Trophoblast cell (in vitro differentiated cells and primary cell): ENCODE data around the gene SFSWAP.
A peak's percentile ranks its signal among the peaks of the same experiment; 100 is the strongest.

Source experiments
- DNase-seq, 2 donors: peaks; one replicate each; pipeline ENCODE4 v3.0.0-alpha.2; 2016
- H2AFZ ChIP-seq: 2 replicates; pipeline ENCODE4 v1.6.1; 2013; ENCODE audit warnings: low read length, moderate library complexity, mild to moderate bottlenecking; ENCODE audit not compliant: insufficient read depth, poor library complexity
- H2AK5ac ChIP-seq: 2 replicates; pipeline ENCODE4 v1.6.1; 2013; ENCODE audit warnings: mild to moderate bottlenecking, low read length
- H2BK120ac ChIP-seq: 2 replicates; pipeline ENCODE4 v1.6.1; 2013; ENCODE audit warnings: low read length, mild to moderate bottlenecking, moderate library complexity; ENCODE audit not compliant: insufficient read depth, poor library complexity
- H2BK12ac ChIP-seq: 2 replicates; pipeline ENCODE4 v1.6.1; 2013; ENCODE audit warnings: mild to moderate bottlenecking, low read length, moderate library complexity
- H2BK5ac ChIP-seq: 2 replicates; pipeline ENCODE4 v1.6.1; 2013; ENCODE audit warnings: low read length, low read depth, moderate library complexity, mild to moderate bottlenecking; ENCODE audit not compliant: poor library complexity
- H3K14ac ChIP-seq: 2 replicates; pipeline ENCODE4 v1.6.1; 2013; ENCODE audit warnings: mild to moderate bottlenecking, low read length
- H3K18ac ChIP-seq: 2 replicates; pipeline ENCODE4 v1.6.1; 2013; ENCODE audit warnings: mild to moderate bottlenecking, low read length
- H3K23ac ChIP-seq: 2 replicates; pipeline ENCODE4 v1.6.1; 2013; ENCODE audit warnings: low read length
- H3K27ac ChIP-seq: 2 replicates; pipeline ENCODE4 v1.5.1; 2013; ENCODE audit warnings: low read depth, mild to moderate bottlenecking, inconsistent platforms, low read length, moderate library complexity
- H3K27me3 ChIP-seq: 2 replicates; pipeline ENCODE4 v1.6.1; 2013; ENCODE audit warnings: inconsistent platforms, mild to moderate bottlenecking, low read length, moderate library complexity; ENCODE audit not compliant: insufficient read depth
- H3K36me3 ChIP-seq, 2 experiments: 1 replicate in 1 of 2; 2 replicates in 1 of 2; pipeline ENCODE4 v1.6.1; 2013; ENCODE audit warnings: low read length in 2 of 2, mild to moderate bottlenecking in 2 of 2, moderate library complexity in 1 of 2; ENCODE audit not compliant: insufficient read depth in 2 of 2, control insufficient read depth in 1 of 2
- H3K4ac ChIP-seq: 2 replicates; pipeline ENCODE4 v1.6.1; 2013; ENCODE audit warnings: low read depth, mild to moderate bottlenecking, low read length, moderate library complexity
- H3K4me1 ChIP-seq, 2 experiments: 1 replicate in 1 of 2; 2 replicates in 1 of 2; pipeline ENCODE4 v1.6.1; 2013; ENCODE audit warnings: low read length in 2 of 2, mild to moderate bottlenecking in 2 of 2, moderate library complexity in 1 of 2; ENCODE audit not compliant: insufficient read depth in 2 of 2, control insufficient read depth in 1 of 2
- H3K4me2 ChIP-seq: 2 replicates; pipeline ENCODE4 v1.6.1; 2013; ENCODE audit warnings: inconsistent platforms, mild to moderate bottlenecking, low read length, moderate library complexity
- H3K4me3 ChIP-seq: 2 replicates; pipeline ENCODE4 v1.5.1; 2013; ENCODE audit warnings: mild to moderate bottlenecking, low read depth, low read length, inconsistent platforms
- H3K79me1 ChIP-seq: one replicate; pipeline ENCODE4 v1.6.1; 2013; ENCODE audit warnings: low read length
- H3K79me2 ChIP-seq: 2 replicates; pipeline ENCODE4 v1.6.1; 2013; ENCODE audit warnings: low read length, mild to moderate bottlenecking; ENCODE audit not compliant: control insufficient read depth, insufficient read depth, poor library complexity
- H3K9ac ChIP-seq: 2 replicates; pipeline ENCODE4 v1.6.1; 2013; ENCODE audit warnings: mild to moderate bottlenecking, low read length
- H3K9me3 ChIP-seq: 2 replicates; pipeline ENCODE4 v1.6.1; 2013; ENCODE audit warnings: low read depth, mild to moderate bottlenecking, control low read depth, inconsistent platforms, low read length; ENCODE audit not compliant: insufficient read depth
- H4K12ac ChIP-seq: 2 replicates; pipeline ENCODE4 v1.6.1; 2013; ENCODE audit warnings: low read depth, mild to moderate bottlenecking, low read length, moderate library complexity
- H4K8ac ChIP-seq: 2 replicates; pipeline ENCODE4 v1.6.1; 2013; ENCODE audit warnings: low read depth, mild to moderate bottlenecking, low read length, moderate library complexity
- H4K91ac ChIP-seq: one replicate; pipeline ENCODE4 v1.6.1; 2013; ENCODE audit warnings: low read depth, mild to moderate bottlenecking, low read length, moderate library complexity
- WGBS: extraction: QIAGEN DNeasy Blood & Tissue Kit; methylation state at CpG from one replicate; pipeline ENCODE4 v1.1.7; 2013; ENCODE audit warnings: missing lambda C conversion rate; ENCODE audit not compliant: insufficient read length, insufficient coverage; ENCODE audit errors: extremely low coverage; 5-methylcytosine and 5-hydroxymethylcytosine counted together

SFSWAP gene

DNA sequence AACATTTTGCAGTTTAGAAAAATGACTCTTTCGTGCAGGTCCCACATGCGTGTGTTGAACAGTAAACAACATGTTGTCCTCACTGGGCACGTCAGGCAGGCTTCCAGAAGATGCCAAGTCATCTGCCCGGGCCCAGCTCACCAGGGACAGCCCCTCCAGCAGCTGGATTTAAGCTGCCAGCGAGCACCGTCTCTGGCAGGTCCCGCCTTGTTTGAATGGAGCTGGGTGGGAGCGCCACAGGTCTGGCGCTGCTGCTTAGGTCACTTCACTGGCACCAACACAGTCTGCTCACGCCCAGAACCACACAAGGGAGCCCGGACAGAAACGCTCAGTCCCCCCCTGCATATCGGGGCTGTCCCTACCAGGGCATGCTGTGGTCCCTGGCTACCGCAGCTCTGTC, 84.2 kb downstream of the SFSWAP start:
- no peak overlapping the region for H3K18ac ChIP-seq
- peaks cover 5% of the 10 kb centered on the region for H3K9me3 ChIP-seq
- H3K14ac ChIP-seq = no peak overlapping the region
- no peak overlapping the region for H3K27ac ChIP-seq
- H4K12ac ChIP-seq = no peak overlapping the region
- H3K9ac ChIP-seq = no peak overlapping the region
- no peaks in the 10 kb centered on the region for H3K27me3 ChIP-seq
- no peaks in the 10 kb centered on the region for H3K79me2 ChIP-seq
- no peak overlapping the region for H4K8ac ChIP-seq
- H3K4ac ChIP-seq = no peak overlapping the region
- H3K4me2 ChIP-seq = no peak overlapping the region
- H3K4me3 ChIP-seq = no peak overlapping the region
- no peak overlapping the region for H2BK120ac ChIP-seq
- WGBS = no CpG with 5 or more reads among the region's 14 CpGs
- H3K4me1 ChIP-seq = peaks cover 11 to 14% of the 10 kb centered on the region in 2 experiments
- no peak overlapping the region for H2BK5ac ChIP-seq
- H3K23ac ChIP-seq = no peak overlapping the region
- peaks cover 4% of the 10 kb centered on the region for H3K79me1 ChIP-seq
- H2AFZ ChIP-seq = no peak overlapping the region
- H2AK5ac ChIP-seq = no peak overlapping the region
- H3K36me3 ChIP-seq = peaks cover 32 to 37% of the 10 kb centered on the region in 2 experiments
- no peak overlapping the region for H4K91ac ChIP-seq
- DNase-seq = no peak
- no peak overlapping the region for H2BK12ac ChIP-seq

DNA sequence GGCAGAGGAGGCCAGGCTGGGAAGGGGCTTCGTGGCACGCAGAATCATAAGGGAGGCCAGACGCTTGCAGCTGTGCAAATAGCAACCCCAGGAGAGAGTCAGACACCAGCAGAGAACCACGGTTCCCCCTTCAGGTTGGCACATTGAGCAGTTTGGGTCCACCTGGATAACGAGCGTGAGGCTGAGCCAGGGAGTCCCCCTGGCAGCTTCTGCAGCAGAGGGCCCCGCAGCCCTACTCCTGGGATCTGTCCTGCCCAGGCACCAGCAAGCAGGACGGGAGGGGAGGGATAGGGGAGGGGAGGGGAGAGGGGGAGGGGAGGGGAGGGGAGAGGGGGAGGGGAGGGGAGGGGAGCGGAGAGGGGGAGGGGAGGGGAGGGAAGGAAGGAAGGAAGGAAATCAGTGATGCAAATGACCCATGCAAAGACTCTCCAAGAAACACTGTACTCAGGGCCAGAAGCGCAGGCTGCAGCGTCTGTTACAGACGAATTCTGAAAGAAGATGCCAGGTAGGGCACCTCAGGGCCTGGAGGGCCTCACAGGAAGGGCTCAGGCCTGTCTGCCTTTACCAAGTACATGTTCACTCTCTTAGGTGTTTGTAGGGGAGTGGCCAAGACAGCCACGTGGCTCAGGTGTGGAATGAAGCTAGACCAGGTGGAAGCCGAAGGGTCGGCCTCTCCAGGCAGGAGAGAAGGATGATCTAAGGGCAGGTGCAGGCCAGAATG, 85.0 kb downstream of the SFSWAP start:
- Histone ChIP-seq H3K9me3 (peaks cover 7% of the 10 kb centered on the region), H3K4me1 (peaks cover 11 to 14% of the 10 kb centered on the region in 2 experiments), H4K12ac (no peak overlapping the region), H3K4me2 (peak overlapping the region; percentile 18), H2AK5ac (no peak overlapping the region), H3K23ac (no peak overlapping the region), H3K9ac (no peak overlapping the region), H3K4ac (no peak overlapping the region), H4K8ac (no peak overlapping the region), H3K36me3 (peaks cover 36 to 41% of the 10 kb centered on the region in 2 experiments), H2BK5ac (no peak overlapping the region), H3K18ac (no peak overlapping the region), H2BK120ac (no peak overlapping the region), H3K79me1 (peaks cover 4% of the 10 kb centered on the region), H3K4me3 (no peak overlapping the region), H2AFZ (no peak overlapping the region), H3K79me2 (no peaks in the 10 kb centered on the region), H3K14ac (no peak overlapping the region), H4K91ac (no peak overlapping the region), H2BK12ac (no peak overlapping the region), H3K27ac (peak overlapping the region; percentile 18), H3K27me3 (no peaks in the 10 kb centered on the region)
- WGBS = no CpG with 5 or more reads among the region's 15 CpGs
- peak; percentile 96 for DNase-seq

DNA sequence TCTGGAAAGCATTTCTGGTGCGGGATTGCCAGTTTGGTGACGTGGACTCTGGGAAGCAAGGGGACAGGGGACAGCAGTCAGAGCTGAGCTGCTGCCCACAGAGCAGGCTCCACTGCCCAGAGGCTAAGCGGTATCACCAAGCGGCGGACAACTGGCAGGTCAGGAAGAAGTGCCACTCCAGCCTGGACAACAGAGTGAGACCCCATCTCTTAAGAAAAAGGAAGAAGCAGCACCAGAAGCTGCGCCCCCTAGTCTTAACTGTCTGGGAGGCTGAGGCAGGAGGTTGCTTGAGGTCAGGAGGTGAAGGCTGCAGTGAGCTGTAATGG, 85.5 kb downstream of the SFSWAP start:
- H3K36me3 ChIP-seq = peaks cover 36 to 41% of the 10 kb centered on the region in 2 experiments
- no peak overlapping the region for H3K9ac ChIP-seq
- WGBS = no CpG with 5 or more reads among the region's 6 CpGs
- H3K27ac ChIP-seq = peak overlapping the region; percentile 18
- H3K18ac ChIP-seq = peak overlapping the region; percentile 25
- no peak overlapping the region for H2AK5ac ChIP-seq
- peak overlapping the region; percentile 26 for H4K8ac ChIP-seq
- no peaks in the 10 kb centered on the region for H3K27me3 ChIP-seq
- peaks cover 7% of the 10 kb centered on the region for H3K9me3 ChIP-seq
- peak overlapping the region; percentile 69 for H4K91ac ChIP-seq
- no peak overlapping the region for H2BK12ac ChIP-seq
- no peaks in the 10 kb centered on the region for H3K79me2 ChIP-seq
- H3K4ac ChIP-seq = no peak overlapping the region
- peaks cover 4% of the 10 kb centered on the region for H3K79me1 ChIP-seq
- no peak overlapping the region for H2AFZ ChIP-seq
- H4K12ac ChIP-seq = peak overlapping the region; percentile 37
- DNase-seq = no peak
- no peak overlapping the region for H3K4me2 ChIP-seq
- peaks cover 11 to 14% of the 10 kb centered on the region in 2 experiments for H3K4me1 ChIP-seq
- peak overlapping the region; percentile 16 for H2BK5ac ChIP-seq
- no peak overlapping the region for H3K4me3 ChIP-seq
- no peak overlapping the region for H2BK120ac ChIP-seq
- no peak overlapping the region for H3K14ac ChIP-seq
- H3K23ac ChIP-seq = no peak overlapping the region

DNA sequence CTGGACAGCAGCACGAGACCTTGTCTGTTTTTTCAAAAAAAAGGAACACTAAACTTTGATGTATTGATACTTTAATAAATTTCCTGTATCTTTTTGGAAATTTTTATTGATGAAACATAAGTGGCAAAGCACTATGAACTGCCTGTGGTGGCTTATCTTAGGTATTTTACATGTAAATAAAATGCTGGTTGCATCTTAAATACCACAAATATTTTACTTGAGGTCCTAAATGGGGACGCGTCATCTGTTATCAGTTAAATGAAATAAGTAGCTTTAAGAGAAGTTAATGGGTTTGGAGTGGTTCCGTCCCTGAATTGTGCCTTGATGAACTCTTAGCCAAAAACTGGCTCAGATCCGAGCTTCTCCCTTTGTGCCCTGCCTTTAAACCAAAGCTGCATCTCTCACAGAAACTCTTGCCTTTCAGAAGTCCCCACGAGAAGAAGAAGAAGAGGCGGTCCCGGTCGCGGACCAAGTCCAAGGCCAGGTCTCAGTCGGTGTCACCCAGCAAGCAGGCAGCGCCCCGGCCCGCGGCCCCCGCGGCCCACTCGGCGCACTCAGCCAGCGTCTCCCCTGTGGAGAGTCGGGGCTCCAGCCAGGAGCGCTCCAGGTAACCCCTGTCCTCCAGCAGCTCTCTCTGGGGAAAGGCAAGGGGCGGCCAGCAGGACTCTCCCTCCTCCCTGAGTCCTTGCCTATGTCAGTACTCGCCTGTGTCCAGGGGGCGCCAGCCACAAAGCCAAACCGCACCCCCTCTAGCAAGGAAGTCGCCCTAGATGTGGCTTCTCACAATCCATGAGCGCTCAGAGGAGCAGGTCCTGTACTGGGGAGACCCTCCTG, 86.1 kb downstream of the SFSWAP start:
- WGBS = no CpG with 5 or more reads among the region's 28 CpGs

More for the DNA sequence above, 86.1 kb downstream of the SFSWAP start:
- peak in 1 of 2 donors; percentile 51 for DNase-seq
- Histone ChIP-seq H3K23ac (no peak overlapping the region), H2AK5ac (no peak overlapping the region), H2BK12ac (no peak overlapping the region), H3K9me3 (peaks cover 4% of the 10 kb centered on the region), H3K9ac (no peak overlapping the region), H3K36me3 (peaks cover 39 to 43% of the 10 kb centered on the region in 2 experiments), H4K12ac (no peak overlapping the region), H3K4me2 (no peak overlapping the region), H3K79me1 (peaks cover 4% of the 10 kb centered on the region), H3K4me1 (peaks cover 11 to 14% of the 10 kb centered on the region in 2 experiments), H3K79me2 (no peaks in the 10 kb centered on the region), H3K14ac (no peak overlapping the region), H3K4ac (no peak overlapping the region), H2BK5ac (no peak overlapping the region), H3K4me3 (no peak overlapping the region), H3K18ac (no peak overlapping the region), H4K91ac (peak overlapping the region; percentile 69), H3K27ac (no peak overlapping the region), H2AFZ (no peak overlapping the region), H4K8ac (no peak overlapping the region), H3K27me3 (no peaks in the 10 kb centered on the region), H2BK120ac (no peak overlapping the region)
